Activated CD8-positive, alpha-beta T cell treated with anti-CD3 and anti-CD28 coated beads for 36 hours (primary cell): Measurements from ENCODE around the gene ATE1. TPM values are rescaled to one million over a fixed set of nuclear protein-coding genes. Genes with fewer than 3 reads are reported as not detected.
A peak's percentile ranks its signal among the peaks of the same experiment; 100 is the strongest.
"Not testable (repeated sequence)": the region's sequence is repeated elsewhere in the genome, so short reads cannot be mapped to it uniquely, and the experiment has no call there.

Experiments used
- ATAC-seq: fragments of 200-7000 bp; cut with Tn5 transposase; one replicate; pipeline ENCODE4 v1.10.0; 2021; ENCODE audit warnings: mild to moderate bottlenecking, moderate library complexity
- CTCF ChIA-PET: fragments of 350-600 bp; sonication (Branson Sonifier 250); formaldehyde crosslinking; loops from one replicate; lab custom pipeline; 2021; ENCODE audit warnings: antibody characterized with exemption; lab: Charles Lee
- POLR2A ChIA-PET: fragments of 350-600 bp; sonication (Branson Sonifier 250); formaldehyde crosslinking; loops from one replicate; lab custom pipeline; 2021; ENCODE audit warnings: antibody characterized with exemption; lab: Charles Lee
- DNase-seq: peaks from one replicate; pipeline ENCODE4 v3.0.0-alpha.2; 2020
- H3K27ac Mint-ChIP-seq: one replicate; pipeline ENCODE4 v1.8.0; 2021; ENCODE audit warnings: mild to moderate bottlenecking, mixed read lengths
- H3K27me3 Mint-ChIP-seq: one replicate; pipeline ENCODE4 v1.8.0; 2021; ENCODE audit warnings: mixed read lengths
- H3K36me3 Mint-ChIP-seq: one replicate; pipeline ENCODE4 v1.8.0; 2021; ENCODE audit warnings: low read depth, mixed read lengths
- H3K4me1 Mint-ChIP-seq: one replicate; pipeline ENCODE4 v1.8.0; 2021; ENCODE audit warnings: low read depth, mixed read lengths
- H3K4me3 Mint-ChIP-seq: one replicate; pipeline ENCODE4 v1.8.0; 2021; ENCODE audit warnings: mild to moderate bottlenecking, moderate library complexity, mixed read lengths
- H3K9me3 Mint-ChIP-seq: one replicate; pipeline ENCODE4 v1.8.0; 2021; ENCODE audit warnings: mixed read lengths
- CTCF ChIP-seq: fragments of 200-600 bp; IDR thresholded peaks from one replicate; pipeline ENCODE4 v1.8.0; 2022; ENCODE audit warnings: antibody characterized with exemption, mild to moderate bottlenecking
- intact Hi-C: fragments of 100-400 bp; cut with micrococcal nuclease; formaldehyde crosslinking; loops from one replicate; pipeline ENCODE4 v1.10.0; 2022
- total RNA-seq, 2 experiments: library from RNA; stranded (reverse); gene quantifications; one replicate each; pipeline ENCODE4 v1.2.3, GENCODE V29; 2021

The ATE1 gene
- total RNA-seq, 2 experiments from 2014 or later = 18.0 to 19.2 TPM

GRCh38 chr10:121700416-121700815 is 227.4 kb downstream of the ATE1 start:
- no peak overlapping the region for H3K4me3 Mint-ChIP-seq
- no peak for TF ChIP-seq CTCF
- no peaks in the 10 kb centered on the region for H3K36me3 Mint-ChIP-seq
- POLR2A ChIA-PET = no interaction called here
- intact Hi-C loops = no loop called here
- no peaks in the 10 kb centered on the region for H3K4me1 Mint-ChIP-seq
- ATAC-seq = no peak
- no peak overlapping the region for H3K27ac Mint-ChIP-seq
- CTCF ChIA-PET = no interaction called here
- peaks cover 1% of the 10 kb centered on the region for H3K27me3 Mint-ChIP-seq
- H3K9me3 Mint-ChIP-seq = peaks cover 7% of the 10 kb centered on the region
- DNase-seq = no peak

- H3K36me3 Mint-ChIP-seq, H3K4me1 Mint-ChIP-seq, POLR2A ChIA-PET, intact Hi-C loops, ATAC-seq, H3K27ac Mint-ChIP-seq, DNase-seq, H3K9me3 Mint-ChIP-seq, H3K4me3 Mint-ChIP-seq, H3K27me3 Mint-ChIP-seq, CTCF ChIA-PET: not testable (repeated sequence)
These were observed 228.1 kb downstream of the ATE1 start for GRCh38 chr10:121699703-121700102.

GRCh38 chr10:121698902-121699301 is 228.9 kb downstream of the ATE1 start:
- H3K36me3 Mint-ChIP-seq = no peaks in the 10 kb centered on the region
- peaks cover 7% of the 10 kb centered on the region for H3K9me3 Mint-ChIP-seq
- ChIA-PET POLR2A (no interaction called here), CTCF (no interaction called here)
- no peak overlapping the region for H3K4me3 Mint-ChIP-seq
- H3K27ac Mint-ChIP-seq = no peak overlapping the region
- no peaks in the 10 kb centered on the region for H3K4me1 Mint-ChIP-seq
- H3K27me3 Mint-ChIP-seq = peaks cover 1% of the 10 kb centered on the region
- ATAC-seq (no peak), DNase-seq (no peak)
- no peak for TF ChIP-seq CTCF
- intact Hi-C loops = no loop called here

GRCh38 chr10:121698336-121698735 is 229.5 kb downstream of the ATE1 start:
- Mint-ChIP-seq H3K9me3 (peaks cover 7% of the 10 kb centered on the region), H3K36me3 (no peaks in the 10 kb centered on the region), H3K27ac (no peak overlapping the region), H3K4me1 (no peaks in the 10 kb centered on the region), H3K4me3 (no peak overlapping the region), H3K27me3 (peaks cover 1% of the 10 kb centered on the region)
- intact Hi-C loops = no loop called here
- ChIA-PET CTCF (no interaction called here), POLR2A (no interaction called here)
- ATAC-seq (no peak), DNase-seq (no peak)
- no peak for TF ChIP-seq CTCF

- H3K27ac Mint-ChIP-seq = no peak overlapping the region
- intact Hi-C loops = no loop called here
- ChIA-PET POLR2A (interaction anchor here (0.9 kb wide), 1 partner anchor 78 kb away, joined by 3 read pairs; no protein-coding TSS in a partner anchor), CTCF (interaction anchor here (0.8 to 1.1 kb wide), 2 partner anchors 12 to 36 kb away, joined by 3 read pairs; no protein-coding TSS in a partner anchor)
- TF ChIP-seq CTCF = peak; percentile 48
- H3K9me3 Mint-ChIP-seq = peaks cover 7% of the 10 kb centered on the region
- no peaks in the 10 kb centered on the region for H3K36me3 Mint-ChIP-seq
- H3K4me1 Mint-ChIP-seq = no peaks in the 10 kb centered on the region
- H3K4me3 Mint-ChIP-seq = no peak overlapping the region
- H3K27me3 Mint-ChIP-seq = peaks cover 1% of the 10 kb centered on the region
- ATAC-seq = no peak
- DNase-seq = peak; percentile 50
These were observed 231.0 kb downstream of the ATE1 start for GRCh38 chr10:121696854-121697253.
